ENCODE results near the gene CCL26.
"Not testable (repeated sequence)": the region's sequence is repeated elsewhere in the genome, so short reads cannot be mapped to it uniquely, and the experiment has no call there.

Gene CCL26

DNA sequence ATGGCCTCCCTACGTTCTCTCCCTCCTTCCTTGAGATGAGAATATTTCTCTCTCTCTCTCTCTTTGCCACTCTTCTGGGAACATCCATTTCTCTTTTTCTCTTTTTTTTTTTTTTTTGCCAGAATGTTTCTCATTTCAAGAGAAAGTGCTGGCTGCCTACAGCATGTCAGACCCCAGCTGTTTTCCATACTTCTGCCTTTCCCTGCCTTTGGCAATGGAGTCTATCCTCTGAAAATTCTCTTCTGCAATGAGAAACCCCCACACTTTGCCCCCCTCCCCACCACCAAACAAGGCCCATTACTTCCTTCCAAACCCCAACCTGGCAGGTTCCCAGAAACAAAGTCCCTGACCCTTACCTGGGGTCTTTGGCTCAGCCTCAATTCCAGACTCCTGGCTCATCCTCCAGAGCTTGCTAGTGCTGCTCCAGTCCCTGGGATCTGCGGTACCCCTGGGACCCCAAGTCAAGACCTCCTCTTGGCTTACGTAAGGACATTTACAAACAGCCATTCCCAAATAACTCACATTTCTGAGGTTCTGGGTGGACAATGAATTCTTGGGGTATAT lies 17.4 kb upstream of the CCL26 start:
- no peak overlapping the region for H3K27ac ChIP-seq
- TF ChIP-seq ZFX (IDR thresholded peaks at IDR 0.05) = no peak
- TF ChIP-seq, protein P1, sequence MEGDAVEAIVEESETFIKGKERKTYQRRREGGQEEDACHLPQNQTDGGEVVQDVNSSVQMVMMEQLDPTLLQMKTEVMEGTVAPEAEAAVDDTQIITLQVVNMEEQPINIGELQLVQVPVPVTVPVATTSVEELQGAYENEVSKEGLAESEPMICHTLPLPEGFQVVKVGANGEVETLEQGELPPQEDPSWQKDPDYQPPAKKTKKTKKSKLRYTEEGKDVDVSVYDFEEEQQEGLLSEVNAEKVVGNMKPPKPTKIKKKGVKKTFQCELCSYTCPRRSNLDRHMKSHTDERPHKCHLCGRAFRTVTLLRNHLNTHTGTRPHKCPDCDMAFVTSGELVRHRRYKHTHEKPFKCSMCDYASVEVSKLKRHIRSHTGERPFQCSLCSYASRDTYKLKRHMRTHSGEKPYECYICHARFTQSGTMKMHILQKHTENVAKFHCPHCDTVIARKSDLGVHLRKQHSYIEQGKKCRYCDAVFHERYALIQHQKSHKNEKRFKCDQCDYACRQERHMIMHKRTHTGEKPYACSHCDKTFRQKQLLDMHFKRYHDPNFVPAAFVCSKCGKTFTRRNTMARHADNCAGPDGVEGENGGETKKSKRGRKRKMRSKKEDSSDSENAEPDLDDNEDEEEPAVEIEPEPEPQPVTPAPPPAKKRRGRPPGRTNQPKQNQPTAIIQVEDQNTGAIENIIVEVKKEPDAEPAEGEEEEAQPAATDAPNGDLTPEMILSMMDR (conservative IDR thresholded peaks at IDR 0.05) = no peak

DNA sequence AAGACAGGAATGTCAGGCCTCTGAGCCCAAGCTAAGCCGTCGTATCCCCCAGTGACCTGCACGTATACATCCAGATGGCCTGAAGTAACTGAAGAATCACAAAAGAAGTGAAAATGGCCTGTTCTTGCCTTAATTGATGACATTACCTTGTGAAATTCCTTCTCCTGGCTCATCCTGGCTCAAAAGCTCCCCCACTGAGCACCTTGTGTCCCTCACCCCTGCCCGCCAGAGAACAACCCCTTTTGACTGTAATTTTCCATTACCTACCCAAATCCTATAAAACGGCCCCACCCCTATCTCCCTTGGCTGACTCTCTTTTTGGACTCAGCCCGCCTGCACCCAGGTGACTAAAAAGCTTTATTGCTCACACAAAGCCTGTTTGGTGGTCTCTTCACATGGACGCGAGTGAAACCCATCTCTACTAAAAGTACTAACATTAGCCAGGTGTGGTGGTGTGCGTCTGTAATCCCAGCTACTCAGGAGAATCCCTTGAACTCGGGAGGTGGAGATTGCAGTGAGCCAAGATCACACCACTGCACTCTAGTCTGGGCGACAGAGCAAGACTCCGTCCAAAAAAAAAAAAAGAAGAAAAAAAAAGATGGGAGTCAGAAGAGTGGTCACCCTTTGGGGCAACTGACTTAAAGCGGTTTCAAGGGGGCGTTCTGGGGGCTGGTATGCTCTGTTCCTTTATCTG lies 16.3 kb upstream of the CCL26 start:
- H3K27ac ChIP-seq = not testable (repeated sequence)

DNA sequence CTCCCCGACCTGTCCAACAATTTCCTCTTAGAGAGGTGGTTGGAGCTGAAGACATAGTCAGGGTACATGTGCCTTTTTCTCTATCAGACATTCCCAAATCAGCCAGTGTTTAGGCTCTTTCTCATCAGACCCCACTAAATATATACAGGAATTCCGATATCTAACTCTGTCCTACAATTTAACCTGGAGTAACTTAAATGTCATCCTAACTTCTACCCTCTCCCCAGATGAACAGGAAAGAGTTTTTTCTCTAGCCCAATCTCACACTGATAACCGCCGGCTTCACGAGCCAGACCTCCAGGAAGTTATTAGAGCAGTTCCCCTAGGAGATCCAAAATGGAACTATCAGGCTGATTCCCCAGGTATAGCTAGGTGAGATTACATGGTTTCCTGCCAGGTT lies 11.0 kb upstream of the CCL26 start:
- H3K27ac ChIP-seq = not testable (repeated sequence)

DNA sequence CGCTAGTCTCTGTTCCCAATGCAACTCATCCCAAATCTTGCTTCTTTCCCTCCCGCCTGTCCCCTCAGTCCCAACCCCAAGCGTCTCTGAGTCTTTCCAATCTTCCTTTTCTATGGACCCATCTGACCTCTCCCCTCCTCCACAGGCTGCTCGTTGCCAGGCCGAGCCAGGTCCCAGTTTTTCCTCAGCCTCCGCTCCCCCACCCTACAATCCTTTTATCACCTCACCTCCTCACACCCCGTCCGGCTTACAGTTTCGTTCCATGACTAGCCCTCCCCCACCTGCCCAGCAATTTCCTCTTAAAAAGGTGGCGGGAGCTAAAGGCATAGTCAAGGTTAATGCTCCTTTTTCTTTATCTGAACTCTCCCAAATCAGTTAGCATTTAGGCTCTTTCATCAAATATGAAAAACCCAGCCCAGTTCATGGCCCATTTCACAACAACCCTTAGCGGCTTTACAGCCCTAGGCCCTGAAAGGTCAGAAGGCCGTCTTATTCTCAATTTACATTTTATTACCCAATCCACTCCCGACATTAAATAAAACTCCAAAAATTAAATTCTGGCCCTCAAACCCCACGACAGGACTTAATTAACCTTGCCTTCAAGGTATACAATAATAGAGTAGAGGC lies 8.7 kb upstream of the CCL26 start:
- not testable (repeated sequence) for H3K27ac ChIP-seq

DNA sequence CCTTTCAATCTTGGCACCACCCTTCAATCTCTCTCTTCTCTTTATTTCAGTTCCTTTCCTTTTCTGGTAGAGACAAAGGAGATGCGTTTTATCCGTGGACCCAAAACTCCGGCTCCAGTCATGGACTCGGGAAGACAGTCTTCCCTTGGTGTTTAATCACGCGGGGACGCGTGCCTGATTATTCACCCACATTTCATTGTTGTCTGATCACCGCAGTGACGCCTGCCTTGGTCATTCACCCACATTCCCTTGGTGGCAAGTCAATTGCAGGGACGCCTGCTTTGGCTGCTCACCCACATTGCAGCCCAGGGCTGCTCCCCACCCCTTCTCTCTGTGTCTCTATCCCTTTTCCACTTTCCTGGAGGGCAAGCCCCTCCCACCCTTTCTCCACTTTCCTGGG lies 7.5 kb upstream of the CCL26 start:
- not testable (repeated sequence) for H3K27ac ChIP-seq

DNA sequence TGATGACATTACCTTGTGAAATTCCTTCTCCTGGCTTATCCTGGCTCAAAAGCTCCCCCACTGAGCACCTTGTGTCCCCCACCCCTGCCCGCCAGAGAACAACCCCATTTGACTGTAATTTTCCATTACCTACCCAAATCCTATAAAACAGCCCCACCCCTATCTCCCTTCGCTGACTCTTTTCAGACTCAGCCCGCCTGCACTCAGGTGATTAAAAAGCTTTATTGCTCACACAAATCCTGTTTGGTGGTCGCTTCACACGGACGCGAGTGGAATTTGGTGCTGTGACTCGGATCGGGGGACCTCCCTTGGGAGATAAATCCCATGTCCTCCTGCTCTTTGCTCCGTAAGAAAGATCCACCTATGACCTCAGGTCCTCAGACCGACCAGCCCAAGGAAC lies 7.0 kb upstream of the CCL26 start:
- H3K27ac ChIP-seq = not testable (repeated sequence)

DNA sequence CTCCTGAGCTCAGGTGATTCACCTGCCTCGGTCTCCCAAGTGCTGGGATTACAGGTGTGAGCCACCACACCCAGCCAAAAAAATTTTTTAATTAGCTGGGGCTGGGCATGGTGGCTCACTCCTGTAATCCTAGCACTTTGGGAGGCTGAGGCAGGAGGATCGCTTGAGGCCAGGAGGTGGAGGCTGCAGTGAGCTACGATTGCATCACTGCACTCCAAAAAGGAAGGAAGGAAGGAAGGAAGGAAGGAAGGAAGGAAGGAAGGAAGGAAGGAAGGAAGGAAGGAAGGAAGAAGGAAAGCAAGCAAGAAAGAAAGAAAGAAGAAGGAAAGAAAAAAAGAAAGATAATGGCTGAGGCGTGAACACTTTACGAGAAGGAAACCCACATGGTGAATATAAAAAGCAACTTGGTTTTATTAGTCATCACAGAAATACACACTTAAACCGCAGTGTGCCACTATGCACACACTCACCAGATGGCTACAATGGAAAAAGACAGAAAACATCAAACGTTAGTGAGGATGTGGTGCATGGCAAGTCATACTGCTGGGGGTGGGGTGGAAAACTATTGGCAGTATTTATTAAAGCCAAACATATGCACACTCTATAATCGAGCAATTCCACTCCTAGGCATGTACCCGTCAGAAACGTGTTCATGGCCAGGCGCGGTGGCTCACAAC lies 4.4 kb upstream of the CCL26 start:
- H3K27ac ChIP-seq = no peak overlapping the region
- no peak for TF ChIP-seq ZFX (IDR thresholded peaks at IDR 0.05)
- TF ChIP-seq, protein P1 (conservative IDR thresholded peaks at IDR 0.05) = no peak

DNA sequence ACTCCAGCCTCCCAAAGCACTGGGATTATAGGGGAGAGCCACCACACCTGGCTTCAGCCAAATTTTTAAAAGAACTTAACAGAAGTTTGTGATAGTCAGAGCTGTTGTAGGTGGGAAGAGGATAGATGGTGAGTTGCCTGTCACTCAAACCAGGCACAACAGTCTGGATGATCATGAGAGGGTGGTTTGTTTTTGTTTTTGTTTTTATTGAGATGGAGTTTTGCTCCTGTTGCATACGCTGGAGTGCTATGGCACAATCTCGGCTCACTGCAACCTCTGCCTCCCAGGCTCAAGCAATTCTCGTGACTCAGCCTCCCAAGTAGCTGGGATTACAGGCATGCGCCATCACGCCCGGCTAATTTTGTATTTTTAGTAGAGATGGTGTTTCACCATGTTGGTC lies 1.9 kb upstream of the CCL26 start:
- not testable (repeated sequence) for H3K27ac ChIP-seq

DNA sequence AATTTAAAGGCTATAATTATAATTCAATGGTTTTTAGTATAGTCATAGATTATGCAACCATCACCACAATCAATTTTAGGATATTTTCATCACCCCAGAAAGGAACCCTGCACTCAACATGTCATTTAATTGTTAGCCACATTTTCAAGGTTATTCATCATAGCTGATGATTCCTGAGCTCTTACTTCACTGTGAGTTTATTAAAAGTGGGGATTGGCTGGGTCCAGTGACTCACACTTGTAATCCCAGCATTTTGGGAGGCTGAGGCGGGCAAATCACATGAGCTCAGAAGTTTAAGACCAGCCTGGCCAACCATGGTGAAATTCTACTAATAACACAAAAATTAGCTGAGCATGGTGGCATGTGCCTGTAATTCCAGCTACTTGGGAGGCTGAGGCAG lies 787 bp downstream of the CCL26 start:
- H3K27ac ChIP-seq = no peak overlapping the region
- no peak for TF ChIP-seq ZFX (IDR thresholded peaks at IDR 0.05)
- TF ChIP-seq, protein P1 (conservative IDR thresholded peaks at IDR 0.05) = no peak

DNA sequence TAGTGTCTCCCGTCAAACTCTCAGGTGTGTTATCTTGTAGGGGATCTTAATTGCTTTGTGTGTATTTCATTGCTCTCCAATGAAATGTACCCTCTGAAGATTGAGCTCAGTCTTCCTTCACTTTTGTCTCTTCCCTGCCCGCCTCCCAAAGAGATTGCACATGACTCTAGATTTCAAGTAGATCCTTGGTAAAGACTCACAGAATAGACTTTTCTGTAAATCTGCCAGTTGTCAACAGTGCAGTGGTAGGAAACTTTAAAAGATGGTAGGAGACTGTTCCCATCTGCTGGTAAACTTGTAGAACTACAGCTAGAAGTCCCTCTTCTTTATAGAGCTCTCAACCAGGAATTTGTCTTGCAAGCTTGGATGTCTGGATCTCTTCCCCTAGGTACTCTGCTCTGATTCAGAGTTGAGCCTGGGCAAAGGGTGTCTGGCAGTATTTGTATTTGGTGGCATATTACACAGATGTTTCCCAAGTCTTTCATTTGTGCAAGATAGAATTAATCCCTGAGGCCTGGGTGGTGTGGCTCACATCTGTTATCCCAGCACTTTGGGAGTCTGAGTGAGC lies 9.6 kb downstream of the CCL26 start:
- TF ChIP-seq ZFX (IDR thresholded peaks at IDR 0.05) = no peak
- TF ChIP-seq, protein P1 (conservative IDR thresholded peaks at IDR 0.05) = peak; percentile 89
- no peak overlapping the region for H3K27ac ChIP-seq

DNA sequence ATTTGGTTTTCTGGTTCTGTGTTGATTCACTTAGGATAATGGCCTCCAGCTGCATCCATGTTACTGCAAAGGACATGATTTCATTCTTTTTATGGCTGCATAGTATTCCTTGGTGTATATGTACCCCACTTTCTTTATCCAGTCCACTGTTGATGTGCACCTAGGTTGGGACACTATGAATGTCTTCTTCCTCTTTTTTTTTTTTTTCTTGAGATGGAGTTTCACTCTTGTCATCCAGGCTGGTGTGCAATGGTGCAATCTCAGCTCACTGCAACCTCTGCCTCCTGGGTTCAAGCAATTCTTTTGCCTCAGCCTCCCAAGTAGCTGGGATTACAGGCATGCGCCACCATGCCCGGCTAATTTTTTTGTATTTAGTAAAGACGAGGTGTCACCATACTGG lies 10.2 kb downstream of the CCL26 start:
- not testable (repeated sequence) for H3K27ac ChIP-seq

All from C4-2B (cell line).